Gastroesophageal sphincter (tissue), 3 donors: ENCODE measurements around the gene CA6.

Source experiments
- POLR2A ChIP-seq, 2 donors: fragments of 450-650 bp; IDR thresholded peaks; one replicate each; pipeline ENCODE4 v1.6.1; 2017; ENCODE audit warnings: antibody characterized with exemption in 2 of 2, mild to moderate bottlenecking in 2 of 2, moderate library complexity in 1 of 2
- POLR2AphosphoS5 ChIP-seq: sonication (generic); formaldehyde crosslinking; IDR thresholded peaks from one replicate; pipeline ENCODE4 v1.6.1; 2017; ENCODE audit warnings: antibody characterized with exemption
- TF ChIP-seq, protein P1 (sequence below), 4 experiments: fragments of 200-600 bp in 2 of 4; fragments of 450-650 bp in 2 of 4; sonication (generic) in 1 of 4; IDR thresholded peaks; one replicate each; pipeline ENCODE4 v1.5.1; 2017 to 2019; ENCODE audit warnings: antibody characterized with exemption in 4 of 4, mild to moderate bottlenecking in 2 of 4, moderate library complexity in 2 of 4

DNA sequence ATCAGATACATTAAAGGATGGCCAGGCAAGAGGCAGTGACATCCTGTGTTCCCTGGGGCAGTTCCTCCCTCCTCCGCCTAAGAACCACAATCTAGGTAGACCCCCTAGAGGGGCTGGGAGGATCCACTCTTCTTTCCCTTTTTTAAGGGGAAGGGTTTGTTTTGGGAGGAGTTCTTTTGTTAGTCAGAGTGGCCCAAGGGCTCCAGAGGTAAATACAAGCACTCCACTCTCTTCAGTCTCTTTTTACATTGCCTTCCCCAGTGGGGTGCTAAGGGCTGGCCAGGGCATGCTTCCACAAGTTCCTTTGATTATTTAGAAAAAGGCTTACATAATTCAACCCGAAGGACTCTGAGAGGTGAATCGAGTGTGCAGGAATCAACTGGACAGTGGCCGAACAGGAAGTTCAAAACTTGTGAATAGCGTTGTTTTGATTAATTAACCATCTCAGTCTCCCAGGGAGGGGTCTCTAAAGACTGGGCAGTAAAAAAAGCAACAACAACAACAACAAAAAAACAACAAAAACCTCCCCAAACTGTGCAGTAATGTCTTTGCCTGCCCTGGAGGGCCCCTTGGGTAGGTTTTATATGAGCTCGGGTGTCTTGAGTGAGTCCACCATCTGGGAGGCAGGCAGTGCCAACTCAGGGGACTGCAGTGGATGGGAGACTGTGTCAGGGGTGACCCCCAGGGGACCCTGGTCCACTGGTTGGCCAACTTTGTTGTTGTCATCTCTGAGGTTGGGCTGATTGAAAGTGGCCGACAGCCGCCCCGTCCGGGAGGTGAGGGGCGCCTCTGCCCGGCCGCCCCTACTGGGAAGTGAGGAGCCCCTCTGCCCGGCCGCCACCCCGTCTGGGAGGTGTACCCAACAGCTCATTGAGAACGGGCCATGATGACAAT is 34.0 kb upstream of the CA6 start:
- TF ChIP-seq POLR2A (IDR thresholded peaks at IDR 0.05) (no peak), POLR2AphosphoS5 (no peak)
- TF ChIP-seq, protein P1, sequence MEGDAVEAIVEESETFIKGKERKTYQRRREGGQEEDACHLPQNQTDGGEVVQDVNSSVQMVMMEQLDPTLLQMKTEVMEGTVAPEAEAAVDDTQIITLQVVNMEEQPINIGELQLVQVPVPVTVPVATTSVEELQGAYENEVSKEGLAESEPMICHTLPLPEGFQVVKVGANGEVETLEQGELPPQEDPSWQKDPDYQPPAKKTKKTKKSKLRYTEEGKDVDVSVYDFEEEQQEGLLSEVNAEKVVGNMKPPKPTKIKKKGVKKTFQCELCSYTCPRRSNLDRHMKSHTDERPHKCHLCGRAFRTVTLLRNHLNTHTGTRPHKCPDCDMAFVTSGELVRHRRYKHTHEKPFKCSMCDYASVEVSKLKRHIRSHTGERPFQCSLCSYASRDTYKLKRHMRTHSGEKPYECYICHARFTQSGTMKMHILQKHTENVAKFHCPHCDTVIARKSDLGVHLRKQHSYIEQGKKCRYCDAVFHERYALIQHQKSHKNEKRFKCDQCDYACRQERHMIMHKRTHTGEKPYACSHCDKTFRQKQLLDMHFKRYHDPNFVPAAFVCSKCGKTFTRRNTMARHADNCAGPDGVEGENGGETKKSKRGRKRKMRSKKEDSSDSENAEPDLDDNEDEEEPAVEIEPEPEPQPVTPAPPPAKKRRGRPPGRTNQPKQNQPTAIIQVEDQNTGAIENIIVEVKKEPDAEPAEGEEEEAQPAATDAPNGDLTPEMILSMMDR (IDR thresholded peaks at IDR 0.05), result no peak
